ENCODE measurements around the gene SRGN. TPM values are rescaled to one million over a fixed set of nuclear protein-coding genes. Genes with fewer than 3 reads are reported as not detected.

SRGN gene
- total and polyA plus RNA-seq, 2 of the 13 experiments (the other 11 are each of a cell fraction or from before 2014, with no cell fraction given): 0.09 TPM; not detected in 1

DNA sequence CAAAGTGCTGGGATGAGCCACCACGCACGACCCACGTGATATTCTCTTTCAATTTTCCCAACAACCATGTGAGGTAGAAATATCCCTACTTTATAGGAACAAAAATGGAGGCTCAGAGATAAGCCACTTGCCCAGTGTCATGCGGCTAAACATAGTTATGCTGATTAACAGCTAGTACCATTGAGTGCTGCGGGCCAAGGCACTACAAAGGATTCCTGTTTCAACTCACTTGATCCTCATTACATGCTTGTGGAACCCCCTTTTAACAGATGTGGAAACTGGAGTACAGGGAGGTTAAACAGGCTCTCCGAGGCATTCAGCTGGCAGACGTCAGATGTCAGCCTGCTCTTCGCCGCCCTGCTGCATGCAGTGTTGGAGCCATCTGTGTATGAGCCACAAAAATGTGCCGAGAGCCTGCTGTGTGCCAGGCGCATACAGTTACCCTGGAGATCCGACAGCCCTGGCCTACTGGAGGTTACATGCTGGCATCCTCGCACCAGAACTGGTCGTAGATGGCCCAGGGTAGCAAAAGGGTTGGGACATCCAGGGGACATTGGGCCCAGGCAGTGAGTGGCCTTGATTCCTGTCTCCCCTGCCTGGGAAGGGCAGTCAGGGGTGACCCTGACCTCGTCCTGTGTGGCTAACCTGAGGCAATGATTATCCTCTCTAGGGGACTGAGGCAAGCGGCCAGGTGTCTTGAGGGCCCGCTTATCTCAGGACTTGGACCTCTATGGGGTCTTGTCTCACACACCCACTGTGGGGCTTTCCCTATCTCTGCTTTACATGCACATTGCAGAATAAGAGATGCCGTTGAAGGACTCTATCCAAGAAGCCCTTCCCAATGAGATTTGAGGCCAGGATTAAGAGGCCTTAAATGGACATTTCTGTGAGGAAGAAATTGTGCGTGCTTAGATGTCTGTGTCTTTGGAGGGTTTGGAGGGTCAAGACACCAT is 18.5 kb upstream of the SRGN start:
- no peak overlapping the region for H3K4me2 ChIP-seq (ENCODE audit: low read depth, low read length)
- no peaks in the 10 kb centered on the region for H3K79me2 ChIP-seq (ENCODE audit: insufficient read depth, low read length)
- no peak overlapping the region for H3K4me3 ChIP-seq (replicated peaks in 1 of 3; ENCODE audit: insufficient read depth in 1 of 3, low read depth in 2 of 3, low read length in 3 of 3)
- no peak overlapping the region for H2AFZ ChIP-seq (ENCODE audit: low read length)
- peaks cover 33% of the 10 kb centered on the region for H3K4me1 ChIP-seq (ENCODE audit: insufficient read depth, low read length)
- H4K20me1 ChIP-seq (ENCODE audit: insufficient read depth, low read length): no peaks in the 10 kb centered on the region
- H3K9me3 ChIP-seq (ENCODE audit: low read length): no peaks in the 10 kb centered on the region
- DNase-seq (ENCODE audit: low spot score): no peak
- no peak overlapping the region for H3K9ac ChIP-seq (ENCODE audit: insufficient read depth, low read depth, low read length)
- no peak for TF ChIP-seq HNRNPLL (IDR thresholded peaks at IDR 0.05; ENCODE audit: low read depth, low read length, poor library complexity, severe bottlenecking)
- TF ChIP-seq CCDC6 (CRISPR knock-in tag; IDR thresholded peaks at IDR 0.05): no peak
- TF ChIP-seq CREB1 (IDR thresholded peaks at IDR 0.05): no peak
- TF ChIP-seq CREB1 (CRISPR knock-in tag; IDR thresholded peaks at IDR 0.05): no peak
- TF ChIP-seq CHD2 (IDR thresholded peaks at IDR 0.05; ENCODE audit: low read depth, low read length): no peak
- no peak for TF ChIP-seq AGO1 (IDR thresholded peaks at IDR 0.05; ENCODE audit: low read depth, low read length, poor library complexity, severe bottlenecking)
- no peak for TF ChIP-seq ZNF615 (CRISPR knock-in tag; IDR thresholded peaks at IDR 0.05; ENCODE audit: borderline replicate concordance)
- no peak for TF ChIP-seq PCBP2 (optimal IDR thresholded peaks at IDR 0.05; ENCODE audit: low read depth, low read length, poor library complexity, severe bottlenecking)
- TF ChIP-seq MEF2D (CRISPR knock-in tag; IDR thresholded peaks at IDR 0.05): no peak
- no peak for TF ChIP-seq NRL (CRISPR knock-in tag; IDR thresholded peaks at IDR 0.05; ENCODE audit: borderline replicate concordance)
- no peak for TF ChIP-seq PPARG (CRISPR knock-in tag; conservative IDR thresholded peaks at IDR 0.05)
- no peak overlapping the region for H3K27ac ChIP-seq (ENCODE audit: extremely low read length, insufficient read depth, low read length)
- POLR2A ChIA-PET: no interaction called here
- intact Hi-C loops (cut with micrococcal nuclease; ENCODE audit: unreplicated experiment): no loop called here
- H3K36me3 ChIP-seq (replicated peaks in 1 of 2; ENCODE audit: control insufficient read depth in 1 of 2, insufficient read depth in 2 of 2, low read length in 2 of 2): no peaks in the 10 kb centered on the region
- peak; percentile 32 for ATAC-seq
- BruUV-seq (replicated peaks): no TSS peak
- FAIRE-seq: no peak
- CTCF ChIA-PET (ENCODE audit: low intra/inter-chr PET ratio, low total read pairs): no interaction called here
- in situ Hi-C loops (cut with HindIII; ENCODE audit: extremely low pct_ligation_motif_present, low pct_unique_long_range_greater_than_20kb): no loop called here
- H3K27me3 ChIP-seq (ENCODE audit: control insufficient read depth in 1 of 2, insufficient read depth in 2 of 2, low read length in 2 of 2): peaks cover 0 to 24% of the 10 kb centered on the region in 2 experiments; a peak in 2 of 5 replicates
- 71% methylated on average over 10 of the region's 19 CpGs for WGBS (ENCODE audit: low lambda C conversion rate)
